Omental fat pad (tissue), 4 donors: ENCODE measurements around the gene PRUNE2. TPM values are rescaled to one million over a fixed set of nuclear protein-coding genes. Genes with fewer than 3 reads are reported as not detected.
A peak's percentile ranks its signal among the peaks of the same experiment; 100 is the strongest.
"Not testable (repeated sequence)": the region's sequence is repeated elsewhere in the genome, so short reads cannot be mapped to it uniquely, and the experiment has no call there.

ENCODE experiments used
- ATAC-seq: fragments of 150-250 bp; one replicate; pipeline ENCODE4 v1.9.1; 2016; ENCODE audit warnings: mild to moderate bottlenecking, moderate library complexity; ENCODE audit not compliant: low FRiP score
- DNase-seq: peaks from one replicate; pipeline ENCODE4 v3.0.0-alpha.2; 2019; ENCODE audit warnings: low spot score
- CTCF ChIP-seq, 3 donors: fragments of 450-650 bp; IDR thresholded peaks; one replicate each; pipeline ENCODE4 v1.5.1; 2016 to 2017; ENCODE audit warnings: antibody characterized with exemption in 3 of 3, mild to moderate bottlenecking in 3 of 3, moderate library complexity in 2 of 3
- total RNA-seq, 4 donors: library from RNA; depleted of rRNA; stranded (reverse); fragments of >200 nt; gene quantifications; one replicate each; pipeline ENCODE4 v1.1.0, GENCODE V29; 2016

The PRUNE2 gene
- total RNA-seq, result 10 to 100 TPM in 3 of 4 donors, 1 to 10 TPM in 1; 3.1 to 13.4 (median 12.0) TPM

DNA sequence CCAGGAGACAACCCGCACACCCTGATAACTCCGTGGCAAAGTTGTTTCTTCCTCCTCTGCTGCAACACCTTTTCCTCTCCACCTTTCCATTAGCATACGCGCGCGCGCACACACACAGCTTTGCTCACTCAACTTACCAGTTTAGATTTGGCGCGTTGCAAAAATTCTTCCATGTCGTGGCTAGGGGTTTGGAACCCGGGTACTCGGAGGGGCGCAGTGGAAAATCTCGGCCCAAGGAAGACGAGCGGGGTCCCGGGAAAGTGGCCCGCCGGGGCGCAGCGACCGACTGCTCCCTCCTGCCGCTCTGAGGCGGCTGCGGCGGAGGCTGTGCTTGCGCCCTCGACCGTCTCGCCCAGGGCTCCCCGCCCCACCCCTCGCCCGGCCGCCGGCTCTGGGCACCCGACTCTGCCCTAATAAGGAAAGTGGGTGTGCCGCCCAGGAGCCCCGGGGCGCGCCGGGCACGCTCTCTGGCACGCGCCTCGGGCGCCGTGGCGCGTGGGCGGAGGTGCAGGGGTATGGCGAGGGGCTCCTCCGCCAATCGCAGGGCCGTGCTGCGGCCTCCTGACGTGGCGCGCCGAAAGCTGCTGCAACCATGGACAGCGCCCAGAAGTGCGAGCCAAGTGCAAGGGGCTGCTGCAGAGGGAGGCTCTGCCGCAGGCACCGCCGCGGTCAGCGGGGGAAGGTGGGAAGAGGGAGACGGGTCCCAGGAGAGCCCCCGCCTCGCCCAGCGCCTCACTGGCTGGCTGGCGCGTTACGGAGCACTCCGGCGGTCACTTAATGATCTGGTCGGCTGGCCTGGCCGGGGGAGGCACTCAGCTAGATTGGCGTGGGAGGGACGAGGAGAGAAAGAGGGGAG lies at the start of gene PRUNE2:
TSS of gene PRUNE2 (minus strand) at position 324 of the 856 bp plus-strand sequence. CDS start at position 173, 151 bp downstream.
- peak; percentile 32 for DNase-seq
- ATAC-seq, result peak; percentile 94
- TF ChIP-seq CTCF (IDR thresholded peaks at IDR 0.05), result no peak

DNA sequence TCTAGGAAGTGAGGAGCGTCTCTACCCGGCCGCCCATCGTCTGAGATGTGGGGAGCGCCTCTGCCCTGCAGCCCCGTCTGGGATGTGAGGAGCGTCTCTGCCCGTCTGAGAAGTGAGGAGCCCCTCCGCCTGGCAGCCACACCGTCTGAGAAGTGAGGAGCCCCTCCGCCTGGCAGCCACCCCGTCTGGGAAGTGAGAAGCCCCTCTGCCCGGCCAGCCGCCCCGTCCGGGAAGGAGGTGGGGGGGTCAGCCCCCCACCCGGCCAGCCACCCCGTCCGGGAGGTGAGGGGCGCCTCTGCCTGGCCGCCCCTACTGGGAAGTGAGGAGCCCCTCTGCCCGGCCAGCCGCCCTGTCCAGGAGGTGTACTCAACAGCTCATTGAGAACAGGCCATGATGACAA lies 49.5 kb upstream of the PRUNE2 start:
- not testable (repeated sequence) for ATAC-seq, DNase-seq

DNA sequence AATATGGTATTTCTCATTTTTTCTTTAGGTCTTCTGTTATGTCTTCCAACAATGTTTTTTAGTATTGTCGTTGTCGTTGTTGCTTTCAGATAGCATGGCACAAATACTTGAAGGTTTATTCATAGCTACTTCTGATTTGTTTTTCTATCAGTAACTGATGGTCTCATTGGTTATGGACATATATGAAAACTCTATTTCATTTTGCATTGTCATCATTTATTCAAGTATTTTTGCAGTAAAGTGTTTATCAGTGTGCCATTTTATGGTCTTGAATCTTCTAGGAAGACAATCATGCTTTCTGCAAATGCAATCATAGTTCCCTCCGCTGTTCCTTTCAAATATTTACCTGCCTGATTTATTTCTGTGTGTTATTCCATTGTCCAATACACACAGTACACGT lies 44.0 kb upstream of the PRUNE2 start:
- no peak for TF ChIP-seq CTCF (IDR thresholded peaks at IDR 0.05)
- ATAC-seq, result no peak
- no peak for DNase-seq

DNA sequence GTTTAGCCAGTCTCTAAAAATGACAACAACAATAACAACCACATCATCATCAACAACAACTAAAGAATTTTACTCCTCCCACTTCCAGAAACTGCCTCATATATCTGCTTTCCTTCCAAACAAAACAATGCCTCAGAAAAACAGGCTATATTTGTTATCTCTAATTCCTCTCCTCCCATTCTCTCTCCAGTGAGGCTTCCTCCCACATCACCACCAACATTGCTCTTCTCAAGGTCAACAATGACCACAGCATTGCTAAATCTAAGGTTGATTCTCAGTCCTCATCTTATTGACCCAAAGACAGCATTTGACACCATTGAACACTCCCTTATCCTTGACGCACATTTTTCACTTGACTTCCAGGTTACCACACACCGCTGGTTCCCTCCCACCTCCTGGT lies 38.1 kb upstream of the PRUNE2 start:
- ATAC-seq (no peak), DNase-seq (no peak)
- no peak for TF ChIP-seq CTCF (IDR thresholded peaks at IDR 0.05)

- ATAC-seq (no peak), DNase-seq (no peak)
- no peak for TF ChIP-seq CTCF (IDR thresholded peaks at IDR 0.05)
These were observed 37.1 kb upstream of the PRUNE2 start for GRCh38 chr9:76943054-76943453.

GRCh38 chr9:76932757-76933156 lies 26.8 kb upstream of the PRUNE2 start:
- ATAC-seq (no peak), DNase-seq (no peak)
- no peak for TF ChIP-seq CTCF (IDR thresholded peaks at IDR 0.05)

- DNase-seq (no peak), ATAC-seq (no peak)
- no peak for TF ChIP-seq CTCF (IDR thresholded peaks at IDR 0.05)
These were observed 26.4 kb upstream of the PRUNE2 start for GRCh38 chr9:76932265-76932664.
